HEK293T (cell line): ENCODE data around the gene PIK3AP1.

Source experiments
- CTCF ChIA-PET: fragments of 350-600 bp; formaldehyde crosslinking; extraction: SDS; loops from one replicate; lab custom pipeline; 2021; ENCODE audit warnings: antibody characterized with exemption, inconsistent platforms; lab: Yijun Ruan, JAX
- POLR2A ChIA-PET: fragments of 350-600 bp; formaldehyde crosslinking; extraction: SDS; loops from one replicate; lab custom pipeline; 2020; ENCODE audit warnings: antibody characterized with exemption, inconsistent platforms; lab: Yijun Ruan, JAX
- DNase-seq: peaks from one replicate; pipeline ENCODE4 v3.0.0; 2012; ENCODE audit warnings: mixed read lengths; ENCODE audit errors: extremely low spot score
- ARNT ChIP-seq: fragments of 450-650 bp; IDR thresholded peaks from 2 replicates; pipeline ENCODE4 v1.6.1; 2017; ENCODE audit warnings: mild to moderate bottlenecking
- BHLHE40 ChIP-seq: fragments of 450-650 bp; IDR thresholded peaks from 2 replicates; pipeline ENCODE4 v1.6.1; 2016; ENCODE audit warnings: mild to moderate bottlenecking, moderate library complexity, borderline replicate concordance
- CTBP1 ChIP-seq: fragments of 450-650 bp; IDR thresholded peaks from 2 replicates; pipeline ENCODE4 v1.6.1; 2016; ENCODE audit warnings: borderline replicate concordance
- ELF4 ChIP-seq: fragments of 450-650 bp; IDR thresholded peaks from 2 replicates; pipeline ENCODE4 v1.6.1; 2017; ENCODE audit warnings: antibody characterized with exemption
- FOXA1 ChIP-seq: fragments of 450-650 bp; IDR thresholded peaks from 2 replicates; pipeline ENCODE4 v1.6.1; 2016; ENCODE audit warnings: mild to moderate bottlenecking
- FOXK2 ChIP-seq: fragments of 450-650 bp; IDR thresholded peaks from 2 replicates; pipeline ENCODE4 v1.6.1; 2016; ENCODE audit warnings: mild to moderate bottlenecking
- FOXM1 ChIP-seq: fragments of 450-650 bp; IDR thresholded peaks from 2 replicates; pipeline ENCODE4 v1.6.1; 2017; ENCODE audit warnings: mild to moderate bottlenecking, borderline replicate concordance
- HDGF ChIP-seq: fragments of 450-650 bp; IDR thresholded peaks from 2 replicates; pipeline ENCODE4 v1.6.1; 2017; ENCODE audit warnings: antibody characterized with exemption, borderline replicate concordance
- L3MBTL2 ChIP-seq: fragments of 450-650 bp; conservative IDR thresholded peaks from 2 replicates; pipeline ENCODE4 v1.6.1; 2016; ENCODE audit warnings: mild to moderate bottlenecking
- LEF1 ChIP-seq: fragments of 450-650 bp; IDR thresholded peaks from 2 replicates; pipeline ENCODE4 v1.6.1; 2017; ENCODE audit warnings: mild to moderate bottlenecking, borderline replicate concordance
- NFRKB ChIP-seq: fragments of 450-650 bp; IDR thresholded peaks from 2 replicates; pipeline ENCODE4 v1.6.1; 2016; ENCODE audit warnings: mild to moderate bottlenecking, moderate library complexity
- PKNOX1 ChIP-seq: fragments of 450-650 bp; IDR thresholded peaks from 2 replicates; pipeline ENCODE4 v1.6.1; 2016
- SP1 ChIP-seq: fragments of 450-650 bp; IDR thresholded peaks from 2 replicates; pipeline ENCODE4 v1.6.1; 2017
- SUZ12 ChIP-seq: fragments of 450-650 bp; IDR thresholded peaks from 2 replicates; pipeline ENCODE4 v1.6.1; 2016; ENCODE audit warnings: mild to moderate bottlenecking
- TARDBP ChIP-seq: fragments of 450-650 bp; IDR thresholded peaks from 2 replicates; pipeline ENCODE4 v1.6.1; 2016
- ZNF384 ChIP-seq: fragments of 450-650 bp; IDR thresholded peaks from 2 replicates; pipeline ENCODE4 v1.6.1; 2016

PIK3AP1 gene

GRCh38 chr10:96636551-96636950 is 83.8 kb downstream of the PIK3AP1 start:
- CTCF ChIA-PET = no interaction called here

GRCh38 chr10:96632974-96633710 is 87.2 kb downstream of the PIK3AP1 start:
- TF ChIP-seq ZNF384 (no peak), NFRKB (no peak), TARDBP (no peak), FOXM1 (no peak), BHLHE40 (no peak), FOXA1 (no peak), SP1 (no peak), SUZ12 (no peak), ARNT (no peak), HDGF (no peak), CTBP1 (no peak)
- ChIA-PET POLR2A (no interaction called here), CTCF (no interaction called here)
- no peak for DNase-seq

More at GRCh38 chr10:96636551-96636950, 83.8 kb downstream of the PIK3AP1 start:
- no peak for DNase-seq
- POLR2A ChIA-PET = no interaction called here
- TF ChIP-seq FOXK2 (no peak), FOXM1 (no peak), NFRKB (no peak), LEF1 (no peak), ZNF384 (no peak), TARDBP (no peak), PKNOX1 (no peak), BHLHE40 (no peak), L3MBTL2 (no peak), CTBP1 (no peak), SP1 (no peak), SUZ12 (no peak), FOXA1 (no peak), HDGF (no peak)

GRCh38 chr10:96627292-96627691 is 93.0 kb downstream of the PIK3AP1 start:
- no peak for DNase-seq
- TF ChIP-seq SUZ12 = no peak
- TF ChIP-seq LEF1 = no peak
- TF ChIP-seq NFRKB = no peak
- TF ChIP-seq FOXA1 = no peak
- no peak for TF ChIP-seq CTBP1
- no peak for TF ChIP-seq HDGF
- TF ChIP-seq L3MBTL2 = no peak
- no peak for TF ChIP-seq FOXM1
- no peak for TF ChIP-seq ARNT
- TF ChIP-seq PKNOX1 = no peak
- ChIA-PET CTCF (no interaction called here), POLR2A (no interaction called here)

GRCh38 chr10:96626795-96627194 is 93.5 kb downstream of the PIK3AP1 start:
- no peak for DNase-seq
- TF ChIP-seq HDGF = no peak
- no peak for TF ChIP-seq ELF4
- TF ChIP-seq ARNT = no peak
- TF ChIP-seq CTBP1 = no peak
- no peak for TF ChIP-seq ZNF384
- no peak for TF ChIP-seq TARDBP
- no peak for TF ChIP-seq LEF1
- TF ChIP-seq FOXK2 = no peak
- TF ChIP-seq L3MBTL2 = no peak
- TF ChIP-seq FOXA1 = no peak
- TF ChIP-seq PKNOX1 = no peak
- no peak for TF ChIP-seq BHLHE40
- TF ChIP-seq SUZ12 = no peak
- no peak for TF ChIP-seq SP1
- no peak for TF ChIP-seq NFRKB
- CTCF ChIA-PET = no interaction called here
- POLR2A ChIA-PET = no interaction called here

- TF ChIP-seq LEF1 (no peak), ELF4 (no peak), PKNOX1 (no peak), ARNT (no peak), FOXK2 (no peak), L3MBTL2 (no peak), FOXA1 (no peak), SUZ12 (no peak), NFRKB (no peak), ZNF384 (no peak), CTBP1 (no peak), FOXM1 (no peak)
- no peak for DNase-seq
- ChIA-PET POLR2A (no interaction called here), CTCF (no interaction called here)
Observed at GRCh38 chr10:96625173-96625572, 95.1 kb downstream of the PIK3AP1 start.
